ENCODE data around the gene MRPL21.
"Not testable (repeated sequence)": the region's sequence is repeated elsewhere in the genome, so short reads cannot be mapped to it uniquely, and the experiment has no call there.

Gene MRPL21

GRCh38 chr11:68863553-68864265 is 39.9 kb downstream of the MRPL21 start:
- DNase-seq: no peak

- no peak for DNase-seq
Measured at GRCh38 chr11:68862421-68862820, 41.2 kb downstream of the MRPL21 start.

GRCh38 chr11:68859123-68859522 is 44.5 kb downstream of the MRPL21 start:
- DNase-seq: no peak

- DNase-seq: no peak
Measured at GRCh38 chr11:68857037-68857586, 46.5 kb downstream of the MRPL21 start.

GRCh38 chr11:68856425-68857030 is 47.1 kb downstream of the MRPL21 start:
- not testable (repeated sequence) for DNase-seq

- DNase-seq: no peak
Measured at GRCh38 chr11:68855205-68855981, 48.2 kb downstream of the MRPL21 start.

- no peak for DNase-seq
Measured at GRCh38 chr11:68854273-68854958, 49.2 kb downstream of the MRPL21 start.

- DNase-seq: no peak
Measured at GRCh38 chr11:68852628-68853027, 51.0 kb downstream of the MRPL21 start.

GRCh38 chr11:68848429-68848828 is 55.2 kb downstream of the MRPL21 start:
- no peak for DNase-seq

- DNase-seq: no peak
Measured at GRCh38 chr11:68847395-68847794, 56.2 kb downstream of the MRPL21 start.

GRCh38 chr11:68845351-68846002 is 58.2 kb downstream of the MRPL21 start:
- DNase-seq: no peak

- DNase-seq: no peak
Measured at GRCh38 chr11:68844801-68845200, 58.8 kb downstream of the MRPL21 start.

- no peak for DNase-seq
Measured at GRCh38 chr11:68844376-68844775, 59.3 kb downstream of the MRPL21 start.

GRCh38 chr11:68843703-68844312 is 59.8 kb downstream of the MRPL21 start:
- peak; percentile 22 for DNase-seq

GRCh38 chr11:68843052-68843561 is 60.5 kb downstream of the MRPL21 start:
- no peak for DNase-seq

- DNase-seq: no peak
Measured at GRCh38 chr11:68842427-68843051, 61.1 kb downstream of the MRPL21 start.

- DNase-seq: no peak
Measured at GRCh38 chr11:68841718-68842426, 61.8 kb downstream of the MRPL21 start, which contains the start of gene CPT1A. TSS of gene CPT1A (minus strand) at chr11:68841916. CDS start at chr11:68815474, 26,442 bp downstream.

Data from DMS 273 treated with DMSO at 0.1 percent for 48 hours (cell line).